HEK293T (cell line): ENCODE results near the gene SNED1.

Source experiments
- CTCF ChIA-PET: fragments of 350-600 bp; formaldehyde crosslinking; extraction: SDS; loops from one replicate; lab custom pipeline; 2021; ENCODE audit warnings: antibody characterized with exemption, inconsistent platforms; lab: Yijun Ruan, JAX
- POLR2A ChIA-PET: fragments of 350-600 bp; formaldehyde crosslinking; extraction: SDS; loops from one replicate; lab custom pipeline; 2020; ENCODE audit warnings: antibody characterized with exemption, inconsistent platforms; lab: Yijun Ruan, JAX
- DNase-seq: peaks from one replicate; pipeline ENCODE4 v3.0.0; 2012; ENCODE audit warnings: mixed read lengths; ENCODE audit errors: extremely low spot score
- ARNT ChIP-seq: fragments of 450-650 bp; IDR thresholded peaks from 2 replicates; pipeline ENCODE4 v1.6.1; 2017; ENCODE audit warnings: mild to moderate bottlenecking
- BHLHE40 ChIP-seq: fragments of 450-650 bp; IDR thresholded peaks from 2 replicates; pipeline ENCODE4 v1.6.1; 2016; ENCODE audit warnings: mild to moderate bottlenecking, moderate library complexity, borderline replicate concordance
- CTBP1 ChIP-seq: fragments of 450-650 bp; IDR thresholded peaks from 2 replicates; pipeline ENCODE4 v1.6.1; 2016; ENCODE audit warnings: borderline replicate concordance
- ELF4 ChIP-seq: fragments of 450-650 bp; IDR thresholded peaks from 2 replicates; pipeline ENCODE4 v1.6.1; 2017; ENCODE audit warnings: antibody characterized with exemption
- FOXA1 ChIP-seq: fragments of 450-650 bp; IDR thresholded peaks from 2 replicates; pipeline ENCODE4 v1.6.1; 2016; ENCODE audit warnings: mild to moderate bottlenecking
- FOXK2 ChIP-seq: fragments of 450-650 bp; IDR thresholded peaks from 2 replicates; pipeline ENCODE4 v1.6.1; 2016; ENCODE audit warnings: mild to moderate bottlenecking
- FOXM1 ChIP-seq: fragments of 450-650 bp; IDR thresholded peaks from 2 replicates; pipeline ENCODE4 v1.6.1; 2017; ENCODE audit warnings: mild to moderate bottlenecking, borderline replicate concordance
- HDGF ChIP-seq: fragments of 450-650 bp; IDR thresholded peaks from 2 replicates; pipeline ENCODE4 v1.6.1; 2017; ENCODE audit warnings: antibody characterized with exemption, borderline replicate concordance
- L3MBTL2 ChIP-seq: fragments of 450-650 bp; conservative IDR thresholded peaks from 2 replicates; pipeline ENCODE4 v1.6.1; 2016; ENCODE audit warnings: mild to moderate bottlenecking
- LEF1 ChIP-seq: fragments of 450-650 bp; IDR thresholded peaks from 2 replicates; pipeline ENCODE4 v1.6.1; 2017; ENCODE audit warnings: mild to moderate bottlenecking, borderline replicate concordance
- NFRKB ChIP-seq: fragments of 450-650 bp; IDR thresholded peaks from 2 replicates; pipeline ENCODE4 v1.6.1; 2016; ENCODE audit warnings: mild to moderate bottlenecking, moderate library complexity
- SP1 ChIP-seq: fragments of 450-650 bp; IDR thresholded peaks from 2 replicates; pipeline ENCODE4 v1.6.1; 2017
- SUZ12 ChIP-seq: fragments of 450-650 bp; IDR thresholded peaks from 2 replicates; pipeline ENCODE4 v1.6.1; 2016; ENCODE audit warnings: mild to moderate bottlenecking
- TARDBP ChIP-seq: fragments of 450-650 bp; IDR thresholded peaks from 2 replicates; pipeline ENCODE4 v1.6.1; 2016
- ZNF384 ChIP-seq: fragments of 450-650 bp; IDR thresholded peaks from 2 replicates; pipeline ENCODE4 v1.6.1; 2016
- TF ChIP-seq, protein P1 (sequence below): fragments of 450-650 bp; IDR thresholded peaks from 2 replicates; pipeline ENCODE4 v1.6.1; 2016

The SNED1 gene

DNA sequence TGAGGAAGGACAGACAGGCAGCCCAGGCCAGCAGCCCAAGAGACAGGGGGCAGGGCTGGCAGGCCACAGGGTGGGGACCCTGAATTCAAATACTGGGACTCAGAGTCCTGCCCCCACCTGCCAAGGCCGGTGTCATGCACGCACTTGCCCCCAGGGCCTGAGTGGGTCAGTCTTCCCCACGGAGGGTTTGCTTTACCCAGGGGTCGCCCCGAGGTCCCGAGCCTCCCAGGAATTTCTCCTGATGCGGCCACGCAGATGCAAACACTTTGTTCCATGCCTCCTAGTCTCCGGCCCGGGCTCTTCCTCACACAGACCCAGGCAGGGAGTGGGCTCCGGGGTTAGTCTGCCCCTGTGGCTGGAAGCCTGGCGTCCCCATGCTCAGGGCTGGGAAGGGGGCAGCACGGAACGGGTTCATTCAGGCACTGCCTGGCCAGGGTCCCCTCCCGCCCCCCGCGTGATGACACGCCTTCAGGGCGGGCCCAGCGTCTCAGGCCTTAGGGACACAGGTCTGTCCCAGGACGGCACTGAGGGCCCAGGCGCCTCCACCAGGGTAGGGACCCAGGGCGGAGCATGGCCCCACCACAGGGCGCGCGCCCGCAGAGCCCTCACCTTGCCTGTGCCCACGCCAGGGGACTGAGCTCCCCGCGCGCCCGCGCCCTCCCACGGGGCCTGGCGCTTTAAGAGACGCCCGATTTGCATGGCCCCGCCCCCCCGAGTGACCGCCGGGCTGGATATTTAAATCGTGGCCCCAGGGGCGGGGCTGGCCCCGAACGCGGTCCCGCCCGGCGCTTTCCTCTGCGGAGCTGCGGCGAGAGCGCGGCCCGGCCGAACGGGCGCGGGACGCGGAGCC is at the start of gene SNED1:
TSS of gene SNED1 (plus strand) at position 763 of the 850 bp plus-strand sequence. CDS start 220 bp downstream, outside the sequence.
- CTCF ChIA-PET: no interaction called here
- peak; percentile 85 for DNase-seq
- POLR2A ChIA-PET: no interaction called here
- TF ChIP-seq L3MBTL2 (no peak), HDGF (no peak), SP1 (no peak), TARDBP (no peak), LEF1 (no peak), FOXK2 (no peak), BHLHE40 (no peak), FOXA1 (no peak)
- TF ChIP-seq, protein P1, sequence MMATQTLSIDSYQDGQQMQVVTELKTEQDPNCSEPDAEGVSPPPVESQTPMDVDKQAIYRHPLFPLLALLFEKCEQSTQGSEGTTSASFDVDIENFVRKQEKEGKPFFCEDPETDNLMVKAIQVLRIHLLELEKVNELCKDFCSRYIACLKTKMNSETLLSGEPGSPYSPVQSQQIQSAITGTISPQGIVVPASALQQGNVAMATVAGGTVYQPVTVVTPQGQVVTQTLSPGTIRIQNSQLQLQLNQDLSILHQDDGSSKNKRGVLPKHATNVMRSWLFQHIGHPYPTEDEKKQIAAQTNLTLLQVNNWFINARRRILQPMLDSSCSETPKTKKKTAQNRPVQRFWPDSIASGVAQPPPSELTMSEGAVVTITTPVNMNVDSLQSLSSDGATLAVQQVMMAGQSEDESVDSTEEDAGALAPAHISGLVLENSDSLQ: no peak

GRCh38 chr2:240948905-240949790 is 49.3 kb upstream of the SNED1 start:
- CTCF ChIA-PET: no interaction called here
- DNase-seq: no peak
- TF ChIP-seq L3MBTL2: no peak
- no peak for TF ChIP-seq SUZ12
- POLR2A ChIA-PET: no interaction called here

GRCh38 chr2:240949791-240950705 is 48.4 kb upstream of the SNED1 start:
- ChIA-PET CTCF (no interaction called here), POLR2A (no interaction called here)
- no peak for TF ChIP-seq SUZ12
- no peak for TF ChIP-seq ZNF384
- no peak for TF ChIP-seq SP1
- TF ChIP-seq, protein P1: no peak
- TF ChIP-seq LEF1: no peak
- no peak for TF ChIP-seq HDGF
- no peak for TF ChIP-seq ARNT
- TF ChIP-seq FOXA1: no peak
- TF ChIP-seq FOXM1: no peak
- no peak for TF ChIP-seq BHLHE40
- no peak for DNase-seq

DNA sequence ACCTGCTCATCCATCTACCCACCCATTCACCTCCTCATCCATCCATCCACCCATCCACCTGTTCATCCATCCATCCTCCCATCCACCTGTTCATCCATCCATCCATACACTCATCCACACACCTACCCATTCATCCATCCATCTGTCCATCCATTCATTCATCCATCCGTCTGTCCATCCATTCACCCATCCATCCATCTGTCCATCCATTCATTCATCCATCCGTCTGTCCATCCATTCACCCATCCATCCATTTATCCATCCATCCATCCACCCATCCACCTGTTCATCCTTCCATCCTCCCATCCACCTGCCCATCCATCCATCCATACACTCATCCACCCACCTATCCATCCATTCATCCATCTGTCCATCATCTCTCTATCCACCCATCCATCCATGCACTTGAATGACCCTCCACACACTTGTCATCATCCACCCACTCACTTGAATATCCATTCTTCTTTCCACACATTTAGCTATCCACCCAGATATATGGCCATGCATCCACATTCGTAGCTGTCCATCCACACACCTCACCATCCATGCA is 47.3 kb upstream of the SNED1 start:
- DNase-seq: no peak
- POLR2A ChIA-PET: no interaction called here
- TF ChIP-seq ARNT (no peak), FOXA1 (no peak), FOXM1 (no peak), HDGF (no peak), CTBP1 (no peak), BHLHE40 (no peak), TARDBP (no peak), NFRKB (no peak), FOXK2 (no peak), L3MBTL2 (no peak), ELF4 (no peak), SUZ12 (no peak), LEF1 (no peak), ZNF384 (no peak), SP1 (no peak)
- TF ChIP-seq, protein P1: no peak
- CTCF ChIA-PET: no interaction called here

GRCh38 chr2:240952496-240953246 is 45.7 kb upstream of the SNED1 start:
- POLR2A ChIA-PET: no interaction called here
- CTCF ChIA-PET: no interaction called here

More at GRCh38 chr2:240952496-240953246, 45.7 kb upstream of the SNED1 start:
- no peak for DNase-seq
- no peak for TF ChIP-seq ARNT
- TF ChIP-seq FOXM1: no peak
- TF ChIP-seq FOXK2: no peak
- no peak for TF ChIP-seq TARDBP
- TF ChIP-seq CTBP1: no peak
- TF ChIP-seq NFRKB: no peak
- no peak for TF ChIP-seq HDGF
- no peak for TF ChIP-seq SP1
- no peak for TF ChIP-seq SUZ12
- TF ChIP-seq, protein P1: no peak
- TF ChIP-seq FOXA1: no peak
